ENCODE measurements around the gene CCL23.

DNA sequence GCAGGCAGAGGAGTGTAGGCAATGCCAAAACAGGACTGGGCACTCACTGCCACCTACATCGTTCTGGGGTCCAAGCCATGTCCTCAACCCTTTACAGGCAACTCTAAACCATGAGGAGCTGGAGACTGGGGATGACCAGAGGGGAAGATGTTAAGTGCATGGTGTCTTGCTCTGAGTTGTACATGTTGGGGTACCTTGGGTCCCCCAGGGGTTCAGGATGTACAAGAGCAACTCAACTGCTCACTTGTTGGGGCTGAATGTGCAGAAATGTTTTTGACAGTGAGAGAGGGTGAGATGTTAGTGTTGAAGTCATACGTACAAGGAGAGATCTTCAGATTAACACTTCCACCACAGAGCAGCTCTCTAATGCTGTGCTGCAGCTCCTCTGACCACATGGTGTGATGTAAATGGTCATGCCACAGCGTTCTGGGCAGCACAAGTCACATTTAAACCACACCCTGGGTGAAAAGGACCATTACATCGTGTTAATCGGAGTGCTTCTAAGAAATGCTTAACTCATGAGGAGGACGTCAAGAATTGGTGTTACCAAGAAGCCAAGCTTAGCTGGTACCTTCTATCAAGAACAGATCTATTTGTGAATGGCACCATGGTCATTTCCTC, 48.7 kb upstream of the CCL23 start:
- TF ChIP-seq, protein P1, sequence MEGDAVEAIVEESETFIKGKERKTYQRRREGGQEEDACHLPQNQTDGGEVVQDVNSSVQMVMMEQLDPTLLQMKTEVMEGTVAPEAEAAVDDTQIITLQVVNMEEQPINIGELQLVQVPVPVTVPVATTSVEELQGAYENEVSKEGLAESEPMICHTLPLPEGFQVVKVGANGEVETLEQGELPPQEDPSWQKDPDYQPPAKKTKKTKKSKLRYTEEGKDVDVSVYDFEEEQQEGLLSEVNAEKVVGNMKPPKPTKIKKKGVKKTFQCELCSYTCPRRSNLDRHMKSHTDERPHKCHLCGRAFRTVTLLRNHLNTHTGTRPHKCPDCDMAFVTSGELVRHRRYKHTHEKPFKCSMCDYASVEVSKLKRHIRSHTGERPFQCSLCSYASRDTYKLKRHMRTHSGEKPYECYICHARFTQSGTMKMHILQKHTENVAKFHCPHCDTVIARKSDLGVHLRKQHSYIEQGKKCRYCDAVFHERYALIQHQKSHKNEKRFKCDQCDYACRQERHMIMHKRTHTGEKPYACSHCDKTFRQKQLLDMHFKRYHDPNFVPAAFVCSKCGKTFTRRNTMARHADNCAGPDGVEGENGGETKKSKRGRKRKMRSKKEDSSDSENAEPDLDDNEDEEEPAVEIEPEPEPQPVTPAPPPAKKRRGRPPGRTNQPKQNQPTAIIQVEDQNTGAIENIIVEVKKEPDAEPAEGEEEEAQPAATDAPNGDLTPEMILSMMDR (IDR thresholded peaks at IDR 0.05; ENCODE audit: insufficient read depth, low read length) = no peak
- TF ChIP-seq POLR2AphosphoS5 (IDR thresholded peaks at IDR 0.05; ENCODE audit: low read depth) = no peak
- no peak for TF ChIP-seq GABPA (IDR thresholded peaks at IDR 0.05; ENCODE audit: low read depth)
- TF ChIP-seq, protein P2, sequence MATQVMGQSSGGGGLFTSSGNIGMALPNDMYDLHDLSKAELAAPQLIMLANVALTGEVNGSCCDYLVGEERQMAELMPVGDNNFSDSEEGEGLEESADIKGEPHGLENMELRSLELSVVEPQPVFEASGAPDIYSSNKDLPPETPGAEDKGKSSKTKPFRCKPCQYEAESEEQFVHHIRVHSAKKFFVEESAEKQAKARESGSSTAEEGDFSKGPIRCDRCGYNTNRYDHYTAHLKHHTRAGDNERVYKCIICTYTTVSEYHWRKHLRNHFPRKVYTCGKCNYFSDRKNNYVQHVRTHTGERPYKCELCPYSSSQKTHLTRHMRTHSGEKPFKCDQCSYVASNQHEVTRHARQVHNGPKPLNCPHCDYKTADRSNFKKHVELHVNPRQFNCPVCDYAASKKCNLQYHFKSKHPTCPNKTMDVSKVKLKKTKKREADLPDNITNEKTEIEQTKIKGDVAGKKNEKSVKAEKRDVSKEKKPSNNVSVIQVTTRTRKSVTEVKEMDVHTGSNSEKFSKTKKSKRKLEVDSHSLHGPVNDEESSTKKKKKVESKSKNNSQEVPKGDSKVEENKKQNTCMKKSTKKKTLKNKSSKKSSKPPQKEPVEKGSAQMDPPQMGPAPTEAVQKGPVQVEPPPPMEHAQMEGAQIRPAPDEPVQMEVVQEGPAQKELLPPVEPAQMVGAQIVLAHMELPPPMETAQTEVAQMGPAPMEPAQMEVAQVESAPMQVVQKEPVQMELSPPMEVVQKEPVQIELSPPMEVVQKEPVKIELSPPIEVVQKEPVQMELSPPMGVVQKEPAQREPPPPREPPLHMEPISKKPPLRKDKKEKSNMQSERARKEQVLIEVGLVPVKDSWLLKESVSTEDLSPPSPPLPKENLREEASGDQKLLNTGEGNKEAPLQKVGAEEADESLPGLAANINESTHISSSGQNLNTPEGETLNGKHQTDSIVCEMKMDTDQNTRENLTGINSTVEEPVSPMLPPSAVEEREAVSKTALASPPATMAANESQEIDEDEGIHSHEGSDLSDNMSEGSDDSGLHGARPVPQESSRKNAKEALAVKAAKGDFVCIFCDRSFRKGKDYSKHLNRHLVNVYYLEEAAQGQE (IDR thresholded peaks at IDR 0.05; ENCODE audit: insufficient replicate concordance, low read depth) = no peak
